ENCODE measurements around the gene DLGAP3. TPM values are rescaled to one million over a fixed set of nuclear protein-coding genes. Genes with fewer than 3 reads are reported as not detected.

Gene DLGAP3
- total and polyA plus RNA-seq, 2 of the 13 experiments (the other 11 are each of a cell fraction or from before 2014, with no cell fraction given): 0.03 to 0.04 TPM

DNA sequence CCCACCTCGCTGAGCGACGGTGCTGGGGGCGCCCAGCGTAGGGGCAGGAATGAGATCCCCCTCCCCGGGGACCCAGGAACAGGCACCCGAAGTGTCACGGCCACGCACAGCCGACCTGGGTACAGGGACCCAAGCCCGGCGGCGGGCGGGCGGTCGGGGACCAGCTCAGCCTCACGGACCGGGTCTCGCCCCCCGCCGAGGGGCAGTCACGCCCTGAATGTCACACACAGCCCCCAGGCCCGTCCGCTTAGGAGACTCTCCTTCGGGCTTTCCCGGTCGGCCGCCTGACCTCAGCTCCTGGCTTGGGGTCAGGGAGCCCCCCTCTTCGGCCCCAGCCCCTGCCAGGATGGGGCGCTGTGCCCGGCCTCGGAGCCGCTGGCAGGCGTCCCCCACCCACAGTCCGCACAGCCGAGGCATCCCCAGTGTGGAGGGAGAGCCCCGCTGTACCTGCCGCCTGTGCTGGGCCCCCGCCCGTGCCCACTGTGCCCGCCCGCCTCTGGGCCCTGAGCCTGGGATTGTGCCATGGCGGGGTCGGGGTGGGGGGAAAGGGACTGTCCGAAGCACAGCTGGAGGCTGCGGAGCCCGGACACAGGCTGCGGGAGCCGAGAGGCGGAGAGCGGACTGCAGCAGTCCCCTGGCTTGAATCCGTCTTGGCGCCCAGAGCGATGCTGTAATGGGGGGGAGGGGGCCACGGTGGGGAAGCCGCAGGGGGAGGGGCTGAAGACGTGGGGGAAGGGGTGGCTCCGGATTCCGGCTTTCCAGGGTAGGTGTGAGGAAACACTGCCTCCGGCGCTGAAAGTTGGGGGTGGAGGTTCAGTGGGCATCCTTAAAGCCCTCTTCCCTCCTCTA lies 627 bp upstream of the DLGAP3 start:
- H3K27me3 ChIP-seq (ENCODE audit: control insufficient read depth in 1 of 2, insufficient read depth in 2 of 2, low read length in 2 of 2): peaks cover 7 to 50% of the 10 kb centered on the region in 2 experiments; a peak in 4 of 5 replicates
- POLR2A ChIA-PET: no interaction called here

More for the DNA sequence above, 627 bp upstream of the DLGAP3 start:
- H3K27ac ChIP-seq (ENCODE audit: extremely low read length, insufficient read depth, low read length): no peak overlapping the region
- in situ Hi-C loops (cut with HindIII; ENCODE audit: extremely low pct_ligation_motif_present, low pct_unique_long_range_greater_than_20kb): no loop called here
- BruUV-seq (replicated peaks): no TSS peak
- FAIRE-seq (no peak), DNase-seq (ENCODE audit: low spot score) (no peak), ATAC-seq (peak; percentile 68)
- H4K20me1 ChIP-seq (ENCODE audit: insufficient read depth, low read length): no peaks in the 10 kb centered on the region
- intact Hi-C loops (cut with micrococcal nuclease; ENCODE audit: unreplicated experiment): no loop called here
- no peak overlapping the region for H2AFZ ChIP-seq (ENCODE audit: low read length)
- CTCF ChIA-PET (ENCODE audit: low intra/inter-chr PET ratio, low total read pairs): no interaction called here
- no peaks in the 10 kb centered on the region for H3K36me3 ChIP-seq (replicated peaks in 1 of 2; ENCODE audit: control insufficient read depth in 1 of 2, insufficient read depth in 2 of 2, low read length in 2 of 2)
- no peaks in the 10 kb centered on the region for H3K79me2 ChIP-seq (ENCODE audit: insufficient read depth, low read length)
- H3K4me2 ChIP-seq (ENCODE audit: low read depth, low read length): peak overlapping the region; percentile 68
- WGBS (ENCODE audit: low lambda C conversion rate): 4% methylated on average over 9 of the region's 61 CpGs
- peak overlapping the region; percentile 38 to 70 (median 54) for H3K4me3 ChIP-seq (replicated peaks in 1 of 3; ENCODE audit: insufficient read depth in 1 of 3, low read depth in 2 of 3, low read length in 3 of 3)
- peaks cover 6% of the 10 kb centered on the region for H3K4me1 ChIP-seq (ENCODE audit: insufficient read depth, low read length)
- TF ChIP-seq, protein P1, sequence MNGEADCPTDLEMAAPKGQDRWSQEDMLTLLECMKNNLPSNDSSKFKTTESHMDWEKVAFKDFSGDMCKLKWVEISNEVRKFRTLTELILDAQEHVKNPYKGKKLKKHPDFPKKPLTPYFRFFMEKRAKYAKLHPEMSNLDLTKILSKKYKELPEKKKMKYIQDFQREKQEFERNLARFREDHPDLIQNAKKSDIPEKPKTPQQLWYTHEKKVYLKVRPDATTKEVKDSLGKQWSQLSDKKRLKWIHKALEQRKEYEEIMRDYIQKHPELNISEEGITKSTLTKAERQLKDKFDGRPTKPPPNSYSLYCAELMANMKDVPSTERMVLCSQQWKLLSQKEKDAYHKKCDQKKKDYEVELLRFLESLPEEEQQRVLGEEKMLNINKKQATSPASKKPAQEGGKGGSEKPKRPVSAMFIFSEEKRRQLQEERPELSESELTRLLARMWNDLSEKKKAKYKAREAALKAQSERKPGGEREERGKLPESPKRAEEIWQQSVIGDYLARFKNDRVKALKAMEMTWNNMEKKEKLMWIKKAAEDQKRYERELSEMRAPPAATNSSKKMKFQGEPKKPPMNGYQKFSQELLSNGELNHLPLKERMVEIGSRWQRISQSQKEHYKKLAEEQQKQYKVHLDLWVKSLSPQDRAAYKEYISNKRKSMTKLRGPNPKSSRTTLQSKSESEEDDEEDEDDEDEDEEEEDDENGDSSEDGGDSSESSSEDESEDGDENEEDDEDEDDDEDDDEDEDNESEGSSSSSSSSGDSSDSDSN (CRISPR knock-in tag; IDR thresholded peaks at IDR 0.05): peak; percentile 23; the same call in 1 of the 2 replicates
- TF ChIP-seq ZNF274 (CRISPR knock-in tag; IDR thresholded peaks at IDR 0.05) (0 out of 2 replicates have a peak, but pooled peaks have one; percentile 21), ZNF614 (CRISPR knock-in tag; IDR thresholded peaks at IDR 0.05; ENCODE audit: borderline replicate concordance) (no peak), IRF2 (CRISPR knock-in tag; IDR thresholded peaks at IDR 0.05) (no peak)
- TF ChIP-seq, protein P2, sequence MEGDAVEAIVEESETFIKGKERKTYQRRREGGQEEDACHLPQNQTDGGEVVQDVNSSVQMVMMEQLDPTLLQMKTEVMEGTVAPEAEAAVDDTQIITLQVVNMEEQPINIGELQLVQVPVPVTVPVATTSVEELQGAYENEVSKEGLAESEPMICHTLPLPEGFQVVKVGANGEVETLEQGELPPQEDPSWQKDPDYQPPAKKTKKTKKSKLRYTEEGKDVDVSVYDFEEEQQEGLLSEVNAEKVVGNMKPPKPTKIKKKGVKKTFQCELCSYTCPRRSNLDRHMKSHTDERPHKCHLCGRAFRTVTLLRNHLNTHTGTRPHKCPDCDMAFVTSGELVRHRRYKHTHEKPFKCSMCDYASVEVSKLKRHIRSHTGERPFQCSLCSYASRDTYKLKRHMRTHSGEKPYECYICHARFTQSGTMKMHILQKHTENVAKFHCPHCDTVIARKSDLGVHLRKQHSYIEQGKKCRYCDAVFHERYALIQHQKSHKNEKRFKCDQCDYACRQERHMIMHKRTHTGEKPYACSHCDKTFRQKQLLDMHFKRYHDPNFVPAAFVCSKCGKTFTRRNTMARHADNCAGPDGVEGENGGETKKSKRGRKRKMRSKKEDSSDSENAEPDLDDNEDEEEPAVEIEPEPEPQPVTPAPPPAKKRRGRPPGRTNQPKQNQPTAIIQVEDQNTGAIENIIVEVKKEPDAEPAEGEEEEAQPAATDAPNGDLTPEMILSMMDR (CRISPR knock-in tag; IDR thresholded peaks at IDR 0.05): peak; percentile 41
- TF ChIP-seq, protein P3, sequence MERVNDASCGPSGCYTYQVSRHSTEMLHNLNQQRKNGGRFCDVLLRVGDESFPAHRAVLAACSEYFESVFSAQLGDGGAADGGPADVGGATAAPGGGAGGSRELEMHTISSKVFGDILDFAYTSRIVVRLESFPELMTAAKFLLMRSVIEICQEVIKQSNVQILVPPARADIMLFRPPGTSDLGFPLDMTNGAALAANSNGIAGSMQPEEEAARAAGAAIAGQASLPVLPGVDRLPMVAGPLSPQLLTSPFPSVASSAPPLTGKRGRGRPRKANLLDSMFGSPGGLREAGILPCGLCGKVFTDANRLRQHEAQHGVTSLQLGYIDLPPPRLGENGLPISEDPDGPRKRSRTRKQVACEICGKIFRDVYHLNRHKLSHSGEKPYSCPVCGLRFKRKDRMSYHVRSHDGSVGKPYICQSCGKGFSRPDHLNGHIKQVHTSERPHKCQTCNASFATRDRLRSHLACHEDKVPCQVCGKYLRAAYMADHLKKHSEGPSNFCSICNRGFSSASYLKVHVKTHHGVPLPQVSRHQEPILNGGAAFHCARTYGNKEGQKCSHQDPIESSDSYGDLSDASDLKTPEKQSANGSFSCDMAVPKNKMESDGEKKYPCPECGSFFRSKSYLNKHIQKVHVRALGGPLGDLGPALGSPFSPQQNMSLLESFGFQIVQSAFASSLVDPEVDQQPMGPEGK (CRISPR knock-in tag; IDR thresholded peaks at IDR 0.05): 0 out of 2 replicates have a peak, but pooled peaks have one; percentile 17
- no peaks in the 10 kb centered on the region for H3K9me3 ChIP-seq (ENCODE audit: low read length)
- no peak overlapping the region for H3K9ac ChIP-seq (ENCODE audit: insufficient read depth, low read depth, low read length)

All from HepG2 (cell line).